Natural killer cell (primary cell): Measurements from ENCODE around the gene FLRT1. TPM values are rescaled to one million over a fixed set of nuclear protein-coding genes. Genes with fewer than 3 reads are reported as not detected.

ENCODE experiments used
- ATAC-seq, 3 donors: fragments of 150-1000 bp in 2 of 3; fragments of 200-7000 bp in 1 of 3; cut with Tn5 transposase; 1 replicate in 1 of 3; 2 replicates in 2 of 3; pipeline ENCODE4 v1.10.0; 2021; ENCODE audit warnings: mild to moderate bottlenecking in 2 of 3, moderate library complexity in 2 of 3
- DNase-seq, 2 donors: peaks; one replicate each; pipeline versions ENCODE4 v3.0.0 to v3.0.0-alpha.2; 2013 to 2021; ENCODE audit warnings: mixed read lengths in 1 of 2
- H3K27ac ChIP-seq: one replicate; pipeline ENCODE4 v1.5.1; 2013; ENCODE audit warnings: mild to moderate bottlenecking, low read length
- H3K27me3 ChIP-seq: one replicate; pipeline ENCODE4 v1.6.1; 2013; ENCODE audit warnings: low read length; ENCODE audit not compliant: control insufficient read depth, insufficient read depth
- H3K36me3 ChIP-seq: one replicate; pipeline ENCODE4 v1.6.1; 2013; ENCODE audit warnings: low read length; ENCODE audit not compliant: control insufficient read depth, insufficient read depth
- H3K4me1 ChIP-seq: one replicate; pipeline ENCODE4 v1.6.1; 2013; ENCODE audit warnings: low read length; ENCODE audit not compliant: control insufficient read depth, insufficient read depth
- H3K4me3 ChIP-seq: one replicate; pipeline ENCODE4 v1.5.1; 2013; ENCODE audit warnings: low read length
- H3K9me3 ChIP-seq: one replicate; pipeline ENCODE4 v1.6.1; 2013; ENCODE audit warnings: low read length; ENCODE audit not compliant: control insufficient read depth, insufficient read depth
- H3K27ac Mint-ChIP-seq, 2 donors: one replicate each; pipeline ENCODE4 v1.8.0; 2022; ENCODE audit warnings: mild to moderate bottlenecking in 2 of 2, mixed read lengths in 2 of 2, moderate library complexity in 1 of 2
- H3K27me3 Mint-ChIP-seq, 2 donors: one replicate each; pipeline ENCODE4 v1.8.0; 2022; ENCODE audit warnings: low read depth in 2 of 2, mixed read lengths in 2 of 2
- H3K36me3 Mint-ChIP-seq: one replicate; pipeline ENCODE4 v1.8.0; 2022; ENCODE audit warnings: mixed read lengths
- H3K4me1 Mint-ChIP-seq, 2 donors: one replicate each; pipeline ENCODE4 v1.8.0; 2022; ENCODE audit warnings: mixed read lengths in 2 of 2
- H3K4me3 Mint-ChIP-seq: one replicate; pipeline ENCODE4 v1.8.0; 2022; ENCODE audit warnings: mild to moderate bottlenecking, moderate library complexity, mixed read lengths
- H3K9me3 Mint-ChIP-seq, 2 donors: one replicate each; pipeline ENCODE4 v1.8.0; 2022; ENCODE audit warnings: mixed read lengths in 2 of 2
- WGBS: methylation state at CpG from one replicate; pipeline ENCODE4 v1.1.7; 2013; ENCODE audit warnings: missing lambda C conversion rate; ENCODE audit not compliant: insufficient coverage; 5-methylcytosine and 5-hydroxymethylcytosine counted together
- intact Hi-C: fragments of 100-400 bp; cut with micrococcal nuclease; formaldehyde crosslinking; loops from one replicate; pipeline ENCODE4 v1.14.2; 2022
- total RNA-seq, 4 donors: library from RNA; stranded (reverse); fragments of 120-200 nt in 1 of 4; gene quantifications; one replicate each; pipeline versions ENCODE4 v1.2.3 to v1.2.4, GENCODE V29; 2013 to 2022
- TF ChIP-seq, protein P1 (sequence below): fragments of 200-600 bp; IDR thresholded peaks from one replicate; pipeline ENCODE4 v1.8.0; 2022; ENCODE audit warnings: antibody characterized with exemption

Gene FLRT1
- total RNA-seq, 3 donors from 2014 or later (not counting 1 experiment from before 2014, with no cell fraction given): not detected

GRCh38 chr11:64078284-64078683 lies 42.6 kb downstream of the FLRT1 start:
- 93% methylated on average over 11 of the region's 11 CpGs for WGBS
- intact Hi-C loops: no loop called here
- Mint-ChIP-seq H3K27ac (no peak overlapping the region), H3K4me3 (no peak overlapping the region), H3K27me3 (no peaks in the 10 kb centered on the region), H3K36me3 (no peaks in the 10 kb centered on the region), H3K4me1 (no peaks in the 10 kb centered on the region), H3K9me3 (no peaks in the 10 kb centered on the region)
- Histone ChIP-seq H3K27me3 (no peaks in the 10 kb centered on the region), H3K36me3 (no peaks in the 10 kb centered on the region), H3K4me1 (peaks cover 7% of the 10 kb centered on the region), H3K9me3 (no peaks in the 10 kb centered on the region), H3K27ac (no peak overlapping the region), H3K4me3 (no peak overlapping the region)
- TF ChIP-seq, protein P1, sequence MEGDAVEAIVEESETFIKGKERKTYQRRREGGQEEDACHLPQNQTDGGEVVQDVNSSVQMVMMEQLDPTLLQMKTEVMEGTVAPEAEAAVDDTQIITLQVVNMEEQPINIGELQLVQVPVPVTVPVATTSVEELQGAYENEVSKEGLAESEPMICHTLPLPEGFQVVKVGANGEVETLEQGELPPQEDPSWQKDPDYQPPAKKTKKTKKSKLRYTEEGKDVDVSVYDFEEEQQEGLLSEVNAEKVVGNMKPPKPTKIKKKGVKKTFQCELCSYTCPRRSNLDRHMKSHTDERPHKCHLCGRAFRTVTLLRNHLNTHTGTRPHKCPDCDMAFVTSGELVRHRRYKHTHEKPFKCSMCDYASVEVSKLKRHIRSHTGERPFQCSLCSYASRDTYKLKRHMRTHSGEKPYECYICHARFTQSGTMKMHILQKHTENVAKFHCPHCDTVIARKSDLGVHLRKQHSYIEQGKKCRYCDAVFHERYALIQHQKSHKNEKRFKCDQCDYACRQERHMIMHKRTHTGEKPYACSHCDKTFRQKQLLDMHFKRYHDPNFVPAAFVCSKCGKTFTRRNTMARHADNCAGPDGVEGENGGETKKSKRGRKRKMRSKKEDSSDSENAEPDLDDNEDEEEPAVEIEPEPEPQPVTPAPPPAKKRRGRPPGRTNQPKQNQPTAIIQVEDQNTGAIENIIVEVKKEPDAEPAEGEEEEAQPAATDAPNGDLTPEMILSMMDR: no peak
- DNase-seq (no peak), ATAC-seq (no peak)

GRCh38 chr11:64078905-64079304 lies 43.2 kb downstream of the FLRT1 start:
- Mint-ChIP-seq H3K4me1 (no peaks in the 10 kb centered on the region), H3K36me3 (no peaks in the 10 kb centered on the region), H3K4me3 (no peak overlapping the region), H3K27ac (no peak overlapping the region), H3K27me3 (no peaks in the 10 kb centered on the region), H3K9me3 (no peaks in the 10 kb centered on the region)
- DNase-seq: no peak
- no peak for ATAC-seq
- Histone ChIP-seq H3K9me3 (no peaks in the 10 kb centered on the region), H3K27me3 (no peaks in the 10 kb centered on the region), H3K4me3 (no peak overlapping the region), H3K36me3 (no peaks in the 10 kb centered on the region), H3K4me1 (peaks cover 6% of the 10 kb centered on the region), H3K27ac (no peak overlapping the region)
- TF ChIP-seq, protein P1: no peak
- intact Hi-C loops: no loop called here
- WGBS: 87% methylated on average over 13 of the region's 13 CpGs

DNA sequence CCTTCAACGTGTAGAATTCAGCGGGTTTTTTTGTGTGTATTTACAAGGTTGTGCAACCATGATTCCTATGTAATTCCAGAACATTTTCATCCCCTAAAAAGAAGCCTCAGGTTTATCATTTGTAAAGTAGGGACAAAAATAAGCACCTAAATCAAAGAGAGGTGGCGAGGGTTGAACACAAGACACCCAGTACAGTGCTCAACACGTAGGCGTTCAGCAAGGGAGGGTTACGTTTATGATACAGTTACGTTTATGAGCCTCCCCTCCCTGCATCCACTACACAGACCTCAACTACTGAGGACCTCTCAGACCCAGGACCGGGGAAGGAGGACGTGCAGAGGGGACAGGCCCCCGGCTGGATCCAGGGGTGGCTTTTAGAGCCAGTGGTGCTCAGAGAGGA lies 44.7 kb downstream of the FLRT1 start:
- H3K36me3 Mint-ChIP-seq: no peaks in the 10 kb centered on the region
- TF ChIP-seq, protein P1: no peak

GRCh38 chr11:64081745-64082442 lies 46.2 kb downstream of the FLRT1 start:
- Mint-ChIP-seq H3K9me3 (no peaks in the 10 kb centered on the region), H3K27me3 (no peaks in the 10 kb centered on the region), H3K4me3 (no peak overlapping the region), H3K4me1 (no peaks in the 10 kb centered on the region), H3K36me3 (no peaks in the 10 kb centered on the region), H3K27ac (no peak overlapping the region)
- H3K27ac ChIP-seq: no peak overlapping the region
- H3K36me3 ChIP-seq: no peaks in the 10 kb centered on the region
- H3K9me3 ChIP-seq: no peaks in the 10 kb centered on the region
- TF ChIP-seq, protein P1: no peak
- ATAC-seq (no peak), DNase-seq (no peak)
- 95% methylated on average over 27 of the region's 27 CpGs for WGBS
- no peaks in the 10 kb centered on the region for H3K4me1 ChIP-seq
- H3K4me3 ChIP-seq: no peak overlapping the region
- intact Hi-C loops: no loop called here
- no peaks in the 10 kb centered on the region for H3K27me3 ChIP-seq

More for the DNA sequence above, 44.7 kb downstream of the FLRT1 start:
- ATAC-seq: no peak
- Mint-ChIP-seq H3K4me1 (no peaks in the 10 kb centered on the region), H3K4me3 (no peak overlapping the region), H3K27me3 (no peaks in the 10 kb centered on the region), H3K9me3 (no peaks in the 10 kb centered on the region), H3K27ac (no peak overlapping the region)
- H3K4me3 ChIP-seq: no peak overlapping the region
- H3K27ac ChIP-seq: no peak overlapping the region
- 92% methylated on average over 8 of the region's 10 CpGs for WGBS
- no peaks in the 10 kb centered on the region for H3K27me3 ChIP-seq
- H3K36me3 ChIP-seq: no peaks in the 10 kb centered on the region
- DNase-seq: no peak
- no peaks in the 10 kb centered on the region for H3K4me1 ChIP-seq
- H3K9me3 ChIP-seq: no peaks in the 10 kb centered on the region
- intact Hi-C loops: no loop called here
